Fibroblast of villous mesenchyme (primary cell): ENCODE data around the gene PPP2R2C. TPM values are rescaled to one million over a fixed set of nuclear protein-coding genes. Genes with fewer than 3 reads are reported as not detected.

Experiments
- DNase-seq: peaks from one replicate; pipeline ENCODE4 v3.0.0-alpha.2; 2010; ENCODE audit warnings: low read depth
- H3K4me3 ChIP-seq: 2 replicates; pipeline ENCODE4 v1.5.1; 2011; ENCODE audit warnings: low read depth, mild to moderate bottlenecking, low read length
- CTCF ChIP-seq: IDR thresholded peaks from 2 replicates; pipeline ENCODE4 v1.5.1; 2012; ENCODE audit warnings: low read depth, mild to moderate bottlenecking, low read length; ENCODE audit not compliant: insufficient read depth
- total RNA-seq: library from RNA; depleted of rRNA; stranded (reverse); fragments of >200 nt; gene quantifications from 2 replicates; pipeline ENCODE4 v1.2.3, GENCODE V29; 2012

Gene PPP2R2C
- total RNA-seq, 1 donor, result not detected

DNA sequence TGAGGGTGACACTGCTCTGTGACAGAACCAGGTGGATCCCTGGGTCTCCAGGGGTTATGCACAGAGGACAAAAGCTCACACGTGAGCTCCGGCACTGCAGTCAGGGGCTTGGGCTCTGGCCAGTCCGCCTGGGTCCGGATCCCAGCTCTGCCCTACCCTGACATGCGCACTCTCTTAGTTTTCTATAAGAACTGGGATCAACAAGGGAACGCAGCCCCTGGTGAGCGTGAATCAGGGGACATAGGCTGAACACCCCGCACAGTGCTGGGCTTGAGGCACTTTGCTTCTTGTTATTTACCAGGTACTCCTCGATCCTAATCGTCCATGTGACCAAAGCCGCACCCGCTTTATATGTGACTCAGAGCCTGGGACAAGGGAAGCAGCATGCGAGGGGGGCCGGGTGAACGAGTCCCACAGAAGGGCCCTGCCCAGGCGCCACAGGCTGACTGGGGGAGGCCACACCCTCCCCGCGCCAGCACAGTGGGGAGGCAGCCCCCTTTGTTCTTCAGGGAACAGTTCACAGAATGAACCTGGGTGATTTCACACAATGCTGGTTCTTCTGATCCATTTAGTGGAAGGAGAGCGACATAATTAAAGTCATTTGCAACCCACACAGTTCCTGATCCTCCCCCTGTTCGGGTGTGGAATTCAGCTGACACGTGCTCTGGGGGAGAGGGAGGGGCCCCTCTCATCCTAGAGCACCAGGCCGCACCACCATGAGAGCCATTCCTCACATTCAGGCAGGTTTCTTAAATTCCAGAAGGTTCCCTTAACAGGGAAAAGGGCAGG lies 147.2 kb downstream of the PPP2R2C start:
- TF ChIP-seq CTCF, result no peak
- H3K4me3 ChIP-seq, result no peak overlapping the region
- peak; percentile 27 for DNase-seq

GRCh38 chr4:6324461-6324998 lies 147.9 kb downstream of the PPP2R2C start:
- no peak overlapping the region for H3K4me3 ChIP-seq
- DNase-seq, result no peak
- no peak for TF ChIP-seq CTCF

DNA sequence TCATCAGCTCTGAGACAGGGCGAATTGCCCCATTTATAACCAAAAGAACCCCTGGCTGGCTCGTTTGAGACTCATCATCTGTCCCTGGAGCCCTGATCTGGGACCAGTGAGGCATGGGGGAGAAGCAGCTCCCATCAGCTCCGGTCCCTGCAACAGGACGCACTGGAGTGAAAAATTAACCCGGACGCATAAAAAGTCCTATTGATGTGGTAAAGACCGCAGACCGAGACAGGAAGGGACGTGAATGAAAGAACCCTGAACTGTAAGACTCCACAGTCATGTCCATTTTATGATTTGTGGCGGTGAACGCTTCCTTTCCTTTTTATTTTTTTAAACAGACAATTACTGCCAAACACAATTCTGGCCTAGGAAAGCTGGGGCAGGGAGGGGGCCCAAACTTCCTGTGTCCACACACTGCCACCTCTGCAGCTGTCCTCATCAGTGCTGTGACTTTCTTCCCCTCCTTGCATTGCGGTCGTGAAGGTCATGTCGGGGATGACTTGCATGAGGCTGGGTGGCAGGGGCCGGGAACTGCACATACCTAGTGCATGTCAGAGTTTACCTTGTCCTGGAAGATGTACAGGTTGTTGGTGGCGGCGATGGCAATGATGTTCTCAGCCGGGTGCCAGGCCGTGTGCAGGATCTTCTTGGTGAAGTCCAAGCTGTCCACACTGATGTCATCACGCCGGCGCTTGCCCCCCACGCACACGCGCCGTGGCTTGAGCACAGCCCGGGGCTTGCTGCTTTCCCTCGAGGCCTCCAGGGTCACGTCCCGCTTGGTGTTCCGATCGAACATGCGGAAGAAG lies 149.4 kb downstream of the PPP2R2C start:
- DNase-seq, result no peak
- H3K4me3 ChIP-seq, result no peak overlapping the region
- no peak for TF ChIP-seq CTCF

DNA sequence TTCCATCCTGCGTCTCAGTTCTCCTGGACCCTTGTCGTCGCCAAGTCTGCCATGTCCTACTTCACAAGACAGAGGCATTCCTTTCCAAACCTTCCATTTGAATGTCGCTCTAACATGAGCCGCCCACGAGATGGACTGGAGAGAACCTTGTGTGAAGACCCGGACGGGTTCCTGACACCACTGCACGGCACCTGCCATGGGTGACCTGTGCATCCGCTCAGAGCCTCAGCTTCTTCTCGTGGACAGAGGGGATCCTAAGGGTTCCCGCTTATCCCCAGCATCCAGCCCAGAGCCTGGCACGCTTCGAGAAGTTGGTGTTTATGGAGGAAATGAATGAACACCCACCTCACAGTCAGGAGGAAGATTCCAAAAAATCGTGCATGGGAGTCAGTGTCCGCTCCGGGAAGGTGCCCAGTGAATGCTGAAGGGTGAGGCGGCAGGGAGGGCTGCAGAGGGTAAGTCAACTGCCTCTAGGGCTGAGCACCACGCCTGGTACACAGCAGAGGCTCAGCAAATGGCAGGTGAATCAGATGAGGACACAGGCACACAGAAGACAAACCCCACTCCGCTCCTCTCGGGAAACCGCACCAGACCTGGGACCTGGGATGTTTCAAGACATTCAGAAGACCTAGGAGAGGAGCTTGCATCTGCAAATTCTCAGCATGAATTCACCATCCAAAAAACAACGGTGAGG lies 150.2 kb downstream of the PPP2R2C start:
- TF ChIP-seq CTCF, result no peak
- DNase-seq, result no peak
- H3K4me3 ChIP-seq, result no peak overlapping the region

DNA sequence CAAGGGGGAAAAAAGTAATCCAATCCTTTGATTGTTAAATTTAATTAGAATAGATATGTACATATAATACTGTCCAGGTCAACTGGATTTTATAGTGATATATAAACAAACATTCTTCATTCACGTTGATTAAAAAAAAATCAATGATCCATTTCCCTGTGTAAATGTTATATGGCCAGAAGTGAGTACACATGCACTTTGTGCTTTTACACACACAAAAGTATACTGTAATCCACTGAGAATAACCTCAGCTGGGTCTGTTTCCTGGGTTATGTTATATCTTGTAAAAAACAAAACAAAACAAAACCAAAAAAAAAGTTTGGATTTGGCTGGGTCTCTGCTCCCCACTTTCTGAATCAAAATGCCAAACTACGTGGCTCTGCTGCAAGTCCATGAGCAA lies 151.1 kb downstream of the PPP2R2C start:
- no peak overlapping the region for H3K4me3 ChIP-seq
- TF ChIP-seq CTCF, result no peak
- DNase-seq, result no peak

DNA sequence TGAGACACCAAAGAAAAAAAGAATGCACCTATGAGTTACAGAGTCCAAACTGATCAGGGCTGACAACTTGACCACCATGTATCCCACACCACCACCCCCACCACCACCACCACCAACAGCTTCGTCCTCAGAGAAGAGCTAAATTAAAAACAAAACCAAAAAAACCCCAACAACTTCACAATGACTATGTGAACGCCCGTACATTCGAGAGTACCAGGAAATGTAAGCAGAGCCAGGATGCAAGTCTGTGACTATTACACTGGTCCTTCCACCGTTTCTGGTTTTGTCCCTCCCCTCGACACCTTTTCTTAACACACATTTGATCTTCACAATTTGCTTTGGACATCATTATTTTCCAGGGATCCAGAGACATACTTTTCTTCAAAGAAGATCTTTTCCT lies 151.8 kb downstream of the PPP2R2C start:
- no peak overlapping the region for H3K4me3 ChIP-seq

More for the DNA sequence above, 151.8 kb downstream of the PPP2R2C start:
- no peak for TF ChIP-seq CTCF
- no peak for DNase-seq
